Ectodermal cell (in vitro differentiated cells): ENCODE data around the gene CROCC.

Experiments used
- H3K27ac ChIP-seq: 2 replicates; pipeline ENCODE4 v1.7.0; 2013; ENCODE audit warnings: mild to moderate bottlenecking, low read depth, low read length; ENCODE audit not compliant: insufficient read depth, poor library complexity, severe bottlenecking
- H3K27me3 ChIP-seq: 2 replicates; pipeline ENCODE4 v1.7.0; 2013; ENCODE audit warnings: mild to moderate bottlenecking, low read length; ENCODE audit not compliant: insufficient read depth, control insufficient read depth, poor library complexity, severe bottlenecking
- H3K36me3 ChIP-seq: one replicate; pipeline ENCODE4 v1.7.0; 2013; ENCODE audit warnings: low read length; ENCODE audit not compliant: control insufficient read depth, insufficient read depth
- H3K4me1 ChIP-seq: one replicate; pipeline ENCODE4 v1.7.0; 2013; ENCODE audit warnings: low read length; ENCODE audit not compliant: control insufficient read depth, insufficient read depth
- H3K4me3 ChIP-seq: 2 replicates; pipeline ENCODE4 v1.7.0; 2013; ENCODE audit warnings: low read depth, low read length, control low read depth; ENCODE audit not compliant: insufficient read depth
- H3K9me3 ChIP-seq: 2 replicates; pipeline ENCODE4 v1.7.0; 2013; ENCODE audit warnings: mild to moderate bottlenecking, low read length, moderate library complexity; ENCODE audit not compliant: control insufficient read depth
- WGBS, 2 experiments: methylation state at CpG; one replicate each; pipeline ENCODE4 v1.1.7; 2013; ENCODE audit warnings: missing lambda C conversion rate in 2 of 2; 5-methylcytosine and 5-hydroxymethylcytosine counted together

Gene CROCC

DNA sequence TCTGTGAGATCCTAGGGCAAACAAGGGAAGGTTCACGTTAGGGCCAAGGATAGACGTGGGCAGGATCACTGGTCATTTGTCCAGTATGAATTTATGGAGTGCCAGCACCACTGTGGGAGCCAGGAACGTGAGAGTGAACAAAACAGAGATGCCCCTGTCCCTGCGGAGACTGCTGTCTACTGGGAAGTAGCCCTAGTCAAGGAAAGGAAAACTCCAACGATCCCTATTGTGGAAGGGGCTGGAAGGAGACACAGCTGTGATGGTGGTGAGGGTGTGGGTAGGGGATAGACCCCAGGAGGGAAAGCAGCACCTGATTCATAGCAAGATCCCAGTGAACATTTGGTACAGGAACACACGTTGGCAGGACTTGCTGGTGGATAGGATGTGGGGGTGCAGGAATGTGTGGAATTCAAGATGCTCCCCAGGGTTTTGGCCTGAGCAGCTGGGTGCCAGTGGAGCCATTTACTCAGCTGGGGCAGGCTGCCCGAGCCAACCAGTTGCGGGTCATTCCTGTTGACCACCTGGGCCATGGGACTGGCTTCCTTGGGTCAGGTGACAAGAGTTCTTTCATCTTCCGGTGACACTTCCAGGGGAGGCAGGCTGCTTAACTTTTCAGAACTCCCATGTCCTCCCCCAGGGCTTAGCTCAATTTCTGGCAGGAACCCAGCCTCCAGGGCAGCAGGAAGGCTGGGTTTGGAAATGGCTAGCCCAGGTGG is 91.2 kb downstream of the CROCC start:
- 63 to 64% methylated on average over 9 of the region's 9 CpGs for WGBS, 2 experiments
- Histone ChIP-seq H3K27ac (no peak overlapping the region), H3K4me3 (no peak overlapping the region)

DNA sequence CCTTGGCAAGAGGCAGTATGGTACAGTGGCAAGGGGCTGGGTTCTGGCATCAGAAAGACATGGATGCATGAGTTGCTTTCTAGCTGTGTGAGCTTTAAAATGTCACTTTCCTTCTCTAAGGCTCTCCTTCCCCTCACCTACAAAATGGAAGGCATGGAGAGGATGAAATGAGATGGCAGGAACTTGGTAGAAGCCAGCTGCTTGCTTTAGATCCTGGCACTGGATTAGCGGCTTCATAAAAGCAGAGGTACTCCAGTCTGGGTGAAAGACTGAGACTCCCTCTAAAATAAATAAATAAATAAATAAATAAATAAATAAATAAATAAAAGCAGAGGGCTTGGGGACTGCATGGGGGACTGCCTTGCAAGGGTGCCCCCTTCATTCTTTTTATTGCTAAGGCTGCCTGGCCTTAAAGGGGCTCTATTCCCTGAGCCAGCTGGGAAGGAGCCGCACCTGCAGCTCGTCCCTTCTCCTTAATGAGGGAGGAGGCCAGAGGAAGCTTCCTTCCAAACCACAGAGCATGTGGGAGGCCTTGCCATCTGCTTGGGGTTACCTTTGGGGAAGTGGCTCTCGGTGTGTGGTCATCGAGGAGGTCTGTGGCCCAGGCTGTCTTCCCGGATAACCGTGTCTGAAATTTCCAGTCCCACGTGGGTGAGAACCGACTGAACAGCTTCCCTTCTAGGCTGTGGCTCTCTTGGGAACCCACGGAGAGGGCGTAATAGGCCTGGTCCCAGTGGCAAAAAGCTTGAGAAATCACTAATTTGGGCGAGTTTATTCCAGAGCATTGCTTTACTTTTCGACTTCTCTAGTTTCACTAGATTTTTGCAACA is 92.0 kb downstream of the CROCC start:
- H3K36me3 ChIP-seq, result peaks cover 7% of the 10 kb centered on the region
- H3K4me3 ChIP-seq, result no peak overlapping the region
- H3K9me3 ChIP-seq, result no peaks in the 10 kb centered on the region
- peaks cover 21% of the 10 kb centered on the region for H3K4me1 ChIP-seq
- H3K27ac ChIP-seq, result no peak overlapping the region
- 82 to 88% methylated on average over 12 to 13 of the region's 13 CpGs for WGBS, 2 experiments
- peaks cover 9% of the 10 kb centered on the region for H3K27me3 ChIP-seq

More for the DNA sequence above, 91.2 kb downstream of the CROCC start:
- H3K4me1 ChIP-seq, result peaks cover 21% of the 10 kb centered on the region
- H3K36me3 ChIP-seq, result peaks cover 4% of the 10 kb centered on the region
- H3K9me3 ChIP-seq, result no peaks in the 10 kb centered on the region
- peaks cover 9% of the 10 kb centered on the region for H3K27me3 ChIP-seq

GRCh38 chr1:17014671-17015567 is 93.2 kb downstream of the CROCC start:
- peaks cover 12% of the 10 kb centered on the region for H3K36me3 ChIP-seq
- no peak overlapping the region for H3K4me3 ChIP-seq
- H3K27ac ChIP-seq, result no peak overlapping the region
- peaks cover 21% of the 10 kb centered on the region for H3K4me1 ChIP-seq
- no peaks in the 10 kb centered on the region for H3K9me3 ChIP-seq
- WGBS, 2 experiments, result 49 to 53% methylated on average over 10 of the region's 10 CpGs
- H3K27me3 ChIP-seq, result peaks cover 9% of the 10 kb centered on the region

DNA sequence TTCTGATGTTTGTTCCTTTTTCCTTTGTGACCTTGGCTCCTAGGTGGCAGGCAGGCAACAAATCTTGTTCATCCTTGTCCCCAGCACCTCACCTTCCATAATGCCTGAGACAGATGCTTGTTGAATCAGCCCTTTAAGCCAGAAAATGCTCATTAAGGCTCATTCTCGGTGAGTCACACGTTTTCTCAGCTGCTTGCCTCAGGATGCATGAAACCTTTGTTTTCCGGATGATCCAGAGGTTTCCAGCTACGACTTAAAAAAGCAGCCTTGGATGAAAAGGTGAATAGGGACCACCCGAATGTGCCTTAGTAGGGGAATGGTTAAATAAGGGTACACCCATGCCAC is 94.6 kb downstream of the CROCC start:
- Histone ChIP-seq H3K36me3 (peaks cover 25% of the 10 kb centered on the region), H3K27ac (no peak overlapping the region), H3K4me3 (no peak overlapping the region), H3K4me1 (peaks cover 17% of the 10 kb centered on the region), H3K9me3 (no peaks in the 10 kb centered on the region), H3K27me3 (no peaks in the 10 kb centered on the region)
- 53% methylated on average over 5 of the region's 5 CpGs for WGBS, 2 experiments

- H3K27me3 ChIP-seq, result no peaks in the 10 kb centered on the region
- H3K9me3 ChIP-seq, result no peaks in the 10 kb centered on the region
- no peak overlapping the region for H3K27ac ChIP-seq
- WGBS, 2 experiments, result 95 to 96% methylated on average over 7 of the region's 7 CpGs
- peaks cover 11% of the 10 kb centered on the region for H3K4me1 ChIP-seq
- H3K4me3 ChIP-seq, result no peak overlapping the region
- H3K36me3 ChIP-seq, result peaks cover 36% of the 10 kb centered on the region
These were observed 95.7 kb downstream of the CROCC start for GRCh38 chr1:17017435-17017834.

GRCh38 chr1:17018849-17019248 is 97.1 kb downstream of the CROCC start:
- H3K4me1 ChIP-seq, result no peaks in the 10 kb centered on the region
- no peaks in the 10 kb centered on the region for H3K27me3 ChIP-seq
- H3K27ac ChIP-seq, result no peak overlapping the region
- H3K4me3 ChIP-seq, result no peak overlapping the region
- 71 to 77% methylated on average over 1 of the region's 1 CpG for WGBS, 2 experiments
- H3K9me3 ChIP-seq, result no peaks in the 10 kb centered on the region
- H3K36me3 ChIP-seq, result peaks cover 45% of the 10 kb centered on the region

GRCh38 chr1:17020502-17020901 is 98.8 kb downstream of the CROCC start:
- Histone ChIP-seq H3K27me3 (no peaks in the 10 kb centered on the region), H3K27ac (no peak overlapping the region), H3K36me3 (peaks cover 53% of the 10 kb centered on the region), H3K4me3 (no peak overlapping the region), H3K9me3 (no peaks in the 10 kb centered on the region), H3K4me1 (no peaks in the 10 kb centered on the region)
- 85 to 89% methylated on average over 2 of the region's 2 CpGs for WGBS, 2 experiments

DNA sequence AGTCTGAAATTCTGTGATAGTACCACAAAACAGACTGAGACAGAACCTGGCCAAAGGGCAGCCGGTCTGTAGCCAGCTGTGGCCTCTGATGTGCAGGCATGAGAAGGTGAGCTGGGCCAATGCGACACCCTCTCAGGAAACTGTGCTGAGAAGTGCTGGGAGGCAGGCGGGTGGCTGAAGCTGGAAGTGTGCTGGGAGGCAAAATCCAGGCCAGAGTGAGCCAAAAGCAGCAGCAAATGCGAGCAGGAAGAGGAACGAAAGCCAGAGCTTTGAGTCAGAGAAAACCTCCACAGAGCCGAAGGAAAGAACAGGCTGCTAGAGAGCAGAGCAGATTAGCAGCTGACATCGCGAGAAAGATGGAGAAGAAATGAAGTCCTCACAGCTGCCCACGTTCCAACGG is 100.2 kb downstream of the CROCC start:
- Histone ChIP-seq H3K9me3 (no peaks in the 10 kb centered on the region), H3K4me1 (no peaks in the 10 kb centered on the region), H3K4me3 (no peak overlapping the region), H3K27ac (no peak overlapping the region), H3K36me3 (peaks cover 59% of the 10 kb centered on the region), H3K27me3 (no peaks in the 10 kb centered on the region)
- 95 to 97% methylated on average over 10 of the region's 10 CpGs for WGBS, 2 experiments
